Spleen (tissue), 11 donors: ENCODE data around the gene CD58. TPM values are rescaled to one million over a fixed set of nuclear protein-coding genes. Genes with fewer than 3 reads are reported as not detected.

Experiments
- DNase-seq: peaks from one replicate; pipeline ENCODE4 v3.0.0-alpha.2; 2020
- H3K27ac ChIP-seq, 8 donors: fragments of 200-600 bp; sonication (generic) in 7 of 8; 1 replicate in 4 of 8; 2 replicates in 4 of 8; pipeline versions ENCODE4 v1.5.0 to v1.8.0; 2016 to 2021; ENCODE audit warnings: inconsistent platforms in 4 of 8, mild to moderate bottlenecking in 4 of 8, moderate library complexity in 1 of 8
- H3K27me3 ChIP-seq, 7 donors: fragments of 200-600 bp; sonication (generic) in 6 of 7; replicated peaks in 1 of 7; 1 replicate in 4 of 7; 2 replicates in 3 of 7; pipeline versions ENCODE4 v1.5.0 to v1.8.0; 2016 to 2021; ENCODE audit warnings: inconsistent platforms in 3 of 7, mild to moderate bottlenecking in 1 of 7
- H3K36me3 ChIP-seq, 6 donors: fragments of 200-600 bp; sonication (generic) in 5 of 6; 1 replicate in 4 of 6; 2 replicates in 2 of 6; pipeline versions ENCODE4 v1.5.0 to v1.8.0; 2016 to 2021; ENCODE audit warnings: inconsistent platforms in 2 of 6
- H3K4me1 ChIP-seq, 6 donors: fragments of 200-600 bp; sonication (generic) in 5 of 6; 1 replicate in 3 of 6; 2 replicates in 3 of 6; pipeline versions ENCODE4 v1.5.0 to v1.8.0; 2016 to 2021; ENCODE audit warnings: inconsistent platforms in 3 of 6
- H3K4me3 ChIP-seq, 8 donors: fragments of 200-600 bp; sonication (generic) in 7 of 8; 1 replicate in 4 of 8; 2 replicates in 4 of 8; pipeline versions ENCODE4 v1.5.0 to v1.8.0; 2016 to 2021; ENCODE audit warnings: inconsistent platforms in 4 of 8, mild to moderate bottlenecking in 4 of 8, moderate library complexity in 2 of 8
- H3K9me3 ChIP-seq, 8 donors: fragments of 200-600 bp; sonication (generic) in 7 of 8; 1 replicate in 4 of 8; 2 replicates in 4 of 8; pipeline versions ENCODE4 v1.5.0 to v1.8.0; 2016 to 2021; ENCODE audit warnings: inconsistent platforms in 4 of 8
- CTCF ChIP-seq, 11 experiments: fragments of 200-600 bp in 7 of 11; fragments of 450-650 bp in 4 of 11; sonication (generic) in 4 of 11; IDR thresholded peaks in 8 of 11; conservative IDR thresholded peaks in 3 of 11; 1 replicate in 7 of 11; 2 replicates in 4 of 11; pipeline versions ENCODE4 v1.4.0 to v1.8.0; 2016 to 2021; ENCODE audit warnings: antibody characterized with exemption in 11 of 11, inconsistent platforms in 4 of 11, mild to moderate bottlenecking in 1 of 11
- POLR2A ChIP-seq, 3 donors: fragments of 450-650 bp; IDR thresholded peaks; one replicate each; pipeline ENCODE4 v1.5.1; 2017; ENCODE audit warnings: antibody characterized with exemption in 3 of 3, mild to moderate bottlenecking in 1 of 3
- POLR2AphosphoS5 ChIP-seq, 3 donors: sonication (generic); formaldehyde crosslinking; IDR thresholded peaks; one replicate each; pipeline ENCODE4 v1.5.1; 2017; ENCODE audit warnings: antibody characterized with exemption in 3 of 3
- WGBS, 5 donors: extraction: QIAGEN DNeasy Blood & Tissue Kit in 3 of 5; methylation state at CpG; one replicate each; pipeline versions ENCODE4 v1.1.5 to v1.1.7; 2013 to 2018; 5-methylcytosine and 5-hydroxymethylcytosine counted together
- intact Hi-C: fragments of 100-400 bp; cut with DNase I; formaldehyde crosslinking; loops from one replicate; pipeline ENCODE4 v1.15.0; 2023; ENCODE audit warnings: low total_unique reads
- polyA plus RNA-seq, 3 donors: library from polyadenylated mRNA; stranded (reverse); fragments of 200-250 nt; gene quantifications; one replicate each; pipeline ENCODE4 v1.2.1, GENCODE V29; 2013
- total RNA-seq, 7 donors: library from RNA; depleted of rRNA in 3 of 7; stranded (reverse); fragments of >200 nt in 3 of 7; fragmentation: NEBNext Ultra II Directional in 4 of 7; extraction: Animal tissue kit (Norgen Biotek cat#: 25700) in 4 of 7; gene quantifications; one replicate each; pipeline versions ENCODE4 v1.1.0 to v1.2.1, GENCODE V29; 2016 to 2021
- donor health status: healthy with polysubstance abuse.
- donor health status: DM: no; HTN: no; CAD: no; lungs with moderate emphysema.
- donor health status: DM: no; HTN: no; CAD: no.
- donor health status: Bipolar disorder and iron deficiency.
- donor health status: healthy.
- donor health status: DM: no; HTN: no; CAD: no.
- donor health status: DM: yes; HTN: yes; CAD: no.

Gene CD58
- total and polyA plus RNA-seq, 10 donors, result 9.7 to 52.1 (median 30.0) TPM

GRCh38 chr1:116481934-116482333 is 88.9 kb downstream of the CD58 start:
- H3K4me3 ChIP-seq, result no peak overlapping the region
- no peak for DNase-seq
- 74 to 90% (median 86%) methylated on average over 3 of the region's 3 CpGs for WGBS, 5 donors
- H3K27ac ChIP-seq, result no peak overlapping the region
- H3K36me3 ChIP-seq, result no peaks in the 10 kb centered on the region
- no peaks in the 10 kb centered on the region for H3K27me3 ChIP-seq
- peaks cover 0 to 9% (median 4%) of the 10 kb centered on the region in 6 donors for H3K4me1 ChIP-seq
- no peak for TF ChIP-seq POLR2AphosphoS5 (IDR thresholded peaks at IDR 0.05)
- no peak for TF ChIP-seq POLR2A (IDR thresholded peaks at IDR 0.05)
- TF ChIP-seq CTCF (IDR thresholded peaks at IDR 0.05 in 8 of 11, conservative IDR thresholded peaks at IDR 0.05 in 3 of 11), result no peak
- intact Hi-C loops, result loop anchor here (10.0 kb wide), 1 partner anchor 117 kb away; no protein-coding TSS in a partner anchor
- no peaks in the 10 kb centered on the region for H3K9me3 ChIP-seq

- intact Hi-C loops, result no loop called here
Observed at GRCh38 chr1:116478621-116479020, 92.2 kb downstream of the CD58 start.

GRCh38 chr1:116477429-116477828 is 93.4 kb downstream of the CD58 start:
- H3K27me3 ChIP-seq, result no peaks in the 10 kb centered on the region
- TF ChIP-seq POLR2AphosphoS5 (IDR thresholded peaks at IDR 0.05), result no peak
- TF ChIP-seq CTCF (IDR thresholded peaks at IDR 0.05 in 8 of 11, conservative IDR thresholded peaks at IDR 0.05 in 3 of 11), result no peak
- no peak for TF ChIP-seq POLR2A (IDR thresholded peaks at IDR 0.05)
- intact Hi-C loops, result no loop called here
- no peak overlapping the region for H3K27ac ChIP-seq
- H3K9me3 ChIP-seq, result no peaks in the 10 kb centered on the region
- no peaks in the 10 kb centered on the region for H3K36me3 ChIP-seq
- no peak for DNase-seq
- H3K4me1 ChIP-seq, result no peaks in the 10 kb centered on the region
- H3K4me3 ChIP-seq, result no peak overlapping the region
- 61 to 78% (median 71%) methylated on average over 3 of the region's 3 CpGs for WGBS, 5 donors

More at GRCh38 chr1:116478621-116479020, 92.2 kb downstream of the CD58 start:
- H3K27ac ChIP-seq, result no peak overlapping the region
- TF ChIP-seq POLR2AphosphoS5 (IDR thresholded peaks at IDR 0.05), result no peak
- TF ChIP-seq POLR2A (IDR thresholded peaks at IDR 0.05), result no peak
- no peak for TF ChIP-seq CTCF (IDR thresholded peaks at IDR 0.05 in 8 of 11, conservative IDR thresholded peaks at IDR 0.05 in 3 of 11)
- 90 to 95% (median 94%) methylated on average over 5 to 6 of the region's 6 CpGs for WGBS, 5 donors
- H3K36me3 ChIP-seq, result no peaks in the 10 kb centered on the region
- no peak overlapping the region for H3K4me3 ChIP-seq
- H3K4me1 ChIP-seq, result no peaks in the 10 kb centered on the region
- H3K27me3 ChIP-seq, result no peaks in the 10 kb centered on the region
- no peak for DNase-seq
- H3K9me3 ChIP-seq, result no peaks in the 10 kb centered on the region

GRCh38 chr1:116476321-116476720 is 94.5 kb downstream of the CD58 start:
- 73 to 95% (median 89%) methylated on average over 3 of the region's 3 CpGs for WGBS, 5 donors
- intact Hi-C loops, result no loop called here
- Histone ChIP-seq H3K27ac (no peak overlapping the region), H3K4me3 (no peak overlapping the region), H3K9me3 (no peaks in the 10 kb centered on the region), H3K4me1 (no peaks in the 10 kb centered on the region), H3K36me3 (no peaks in the 10 kb centered on the region), H3K27me3 (no peaks in the 10 kb centered on the region)
- TF ChIP-seq POLR2AphosphoS5 (IDR thresholded peaks at IDR 0.05) (no peak), CTCF (IDR thresholded peaks at IDR 0.05 in 8 of 11, conservative IDR thresholded peaks at IDR 0.05 in 3 of 11) (no peak), POLR2A (IDR thresholded peaks at IDR 0.05) (no peak)
- no peak for DNase-seq
